Activated T-cell treated with anti-CD3 and anti-CD28 coated beads, Interleukin-2, amount 50 U/mL, for 4 hours (primary cell): Measurements from ENCODE around the gene ZNF383. TPM values are rescaled to one million over a fixed set of nuclear protein-coding genes. Genes with fewer than 3 reads are reported as not detected.
"Not testable (repeated sequence)": the region's sequence is repeated elsewhere in the genome, so short reads cannot be mapped to it uniquely, and the experiment has no call there.

ENCODE experiments used
- ATAC-seq, 2 donors: fragments of 200-7000 bp; cut with Tn5 transposase; one replicate each; pipeline ENCODE4 v1.10.0; 2021
- DNase-seq: peaks from one replicate; pipeline ENCODE4 v3.0.0-alpha.2; 2020
- H3K27me3 Mint-ChIP-seq: one replicate; pipeline ENCODE4 v1.8.0; 2021; ENCODE audit warnings: low read depth, mixed read lengths
- H3K36me3 Mint-ChIP-seq: one replicate; pipeline ENCODE4 v1.8.0; 2022; ENCODE audit warnings: mixed read lengths; ENCODE audit not compliant: insufficient read depth
- H3K4me1 Mint-ChIP-seq: one replicate; pipeline ENCODE4 v1.8.0; 2021; ENCODE audit warnings: low read depth, mixed read lengths
- H3K4me3 Mint-ChIP-seq: one replicate; pipeline ENCODE4 v1.8.0; 2021; ENCODE audit warnings: mild to moderate bottlenecking, moderate library complexity, mixed read lengths
- H3K9me3 Mint-ChIP-seq: one replicate; pipeline ENCODE4 v1.8.0; 2021; ENCODE audit warnings: mixed read lengths
- total RNA-seq, 3 donors: library from RNA; stranded (reverse); gene quantifications; one replicate each; pipeline ENCODE4 v1.2.1, GENCODE V29; 2021

ZNF383 gene
- 1 to 10 TPM; 5.0 to 7.5 (median 5.4) TPM for total RNA-seq

DNA sequence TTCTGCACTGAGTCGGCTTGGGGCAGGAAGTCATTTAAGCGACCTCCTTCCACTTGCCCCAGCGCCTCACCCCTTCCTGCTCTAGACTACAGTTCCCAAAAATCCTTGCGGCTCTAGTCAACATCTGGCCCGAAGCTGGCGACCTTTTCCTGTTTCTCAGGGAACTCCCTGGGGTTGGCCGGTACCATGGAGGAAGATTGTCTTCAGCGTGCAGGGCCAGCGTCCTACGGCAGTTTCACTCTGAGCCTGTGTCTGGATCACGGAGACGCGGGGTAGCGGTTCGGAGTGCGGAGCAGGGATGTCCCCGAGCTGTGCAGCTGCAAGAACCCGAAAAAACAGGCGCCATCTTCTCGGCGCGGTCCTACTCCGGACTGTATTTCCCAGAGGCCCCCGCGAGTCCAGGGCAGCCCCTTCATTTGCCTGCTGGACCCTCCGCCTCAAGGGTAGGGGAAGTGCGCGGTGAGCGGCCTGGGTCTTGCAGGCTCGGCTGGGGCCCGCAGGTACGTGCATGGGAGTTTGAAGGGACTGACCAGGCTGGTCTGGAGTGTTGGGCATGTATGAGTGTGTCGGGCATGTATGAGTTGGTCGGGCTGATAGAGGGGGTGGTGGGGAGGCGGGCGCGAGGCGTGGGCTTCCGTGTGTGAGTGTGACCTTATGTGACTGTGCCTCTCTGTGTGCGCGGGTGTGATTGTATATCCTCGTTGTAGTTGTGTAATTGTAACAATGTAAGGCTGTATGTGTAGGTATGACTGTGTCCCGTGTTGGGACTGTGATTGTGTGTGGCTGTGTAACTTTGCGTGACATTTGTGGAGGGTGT lies at the start of gene ZNF383:
ZNF383 (plus strand) TSS at position 440 of the 817 bp plus-strand sequence. CDS start 12,240 bp downstream, outside the sequence.
- Mint-ChIP-seq H3K9me3 (peaks cover 5% of the 10 kb centered on the region), H3K4me1 (peaks cover 27% of the 10 kb centered on the region), H3K27me3 (no peaks in the 10 kb centered on the region), H3K4me3 (peak within 1 kb of the TSS; percentile 94), H3K36me3 (peaks cover 32% of the 10 kb centered on the region)
- DNase-seq, result peak; percentile 71
- peak; percentile 92 to 94 for ATAC-seq

DNA sequence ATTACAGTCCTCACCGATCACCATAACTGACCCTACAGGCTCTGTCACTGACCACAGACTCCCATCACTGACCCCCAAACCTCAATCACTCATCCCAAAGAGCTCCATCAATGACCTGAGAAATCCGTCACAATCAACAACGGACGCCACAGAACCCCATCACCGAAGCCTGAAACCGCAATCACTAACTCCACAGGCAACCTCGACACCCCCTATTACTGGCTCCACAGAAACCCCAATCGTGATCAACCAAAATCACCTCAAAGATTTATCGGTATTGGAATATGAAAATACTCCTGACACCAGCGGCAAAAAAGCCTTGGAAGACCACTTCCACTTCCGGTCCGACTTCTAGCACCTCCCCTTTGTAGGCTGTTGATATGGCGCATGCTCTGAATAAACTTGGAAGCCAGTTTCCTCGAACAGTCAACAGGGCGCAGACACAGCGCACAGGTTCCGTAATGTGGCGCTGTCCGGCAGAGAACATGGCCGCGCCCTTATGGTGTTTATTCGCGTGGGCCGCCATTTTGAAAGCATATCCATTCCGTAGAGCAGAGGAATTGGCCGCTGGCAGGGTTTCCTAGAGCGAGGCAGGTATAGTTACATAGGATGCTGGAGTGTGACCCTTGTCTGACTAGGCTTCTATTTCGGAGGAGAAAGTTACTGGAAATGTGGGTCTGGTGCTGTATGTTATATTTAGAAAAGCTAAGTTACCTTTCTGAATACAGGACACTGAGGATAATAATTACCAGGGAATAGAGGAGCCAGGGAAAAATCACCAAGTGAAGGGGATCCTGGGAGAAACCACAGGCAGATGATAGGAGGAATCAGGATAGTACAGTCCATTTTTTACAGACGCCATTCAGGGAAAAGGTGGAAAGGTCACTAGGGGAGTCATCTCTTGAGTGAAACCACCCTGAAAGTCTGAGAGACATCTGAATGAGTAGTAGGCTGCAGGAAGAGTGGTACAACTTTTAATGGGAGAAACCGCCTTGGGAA lies 45.3 kb upstream of the ZNF383 start, which contains the start of gene ZNF585A:
ZNF585A (minus strand) TSS at position 328 of the 999 bp plus-strand sequence. CDS start 2,785 bp downstream, outside the sequence.
- ATAC-seq (peak; percentile 100), DNase-seq (peak; percentile 85)
- Mint-ChIP-seq H3K4me1 (no peaks in the 10 kb centered on the region), H3K4me3 (peak within 1 kb of the TSS; percentile 45), H3K36me3 (peaks cover 31% of the 10 kb centered on the region), H3K27me3 (no peaks in the 10 kb centered on the region), H3K9me3 (peaks cover 31% of the 10 kb centered on the region)

DNA sequence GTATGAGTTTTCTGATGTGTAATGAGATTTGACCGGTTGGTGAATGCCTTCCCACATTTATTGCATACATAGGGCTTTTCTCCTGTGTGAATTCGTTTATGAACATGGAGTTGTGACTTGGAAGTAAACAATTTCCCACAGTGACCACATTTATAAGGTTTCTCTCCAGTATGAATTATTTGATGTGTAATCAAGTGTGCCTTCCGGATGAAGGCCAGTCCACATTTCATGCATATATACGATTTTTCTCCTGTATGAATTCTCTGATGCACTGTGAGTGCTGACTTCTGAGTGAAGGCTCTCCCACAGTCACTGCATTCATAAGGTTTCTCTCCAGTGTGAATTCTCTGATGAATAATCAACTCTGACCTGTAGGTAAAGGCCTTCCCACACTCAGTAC lies 31.9 kb upstream of the ZNF383 start:
- not testable (repeated sequence) for ATAC-seq, H3K4me1 Mint-ChIP-seq, H3K27me3 Mint-ChIP-seq, H3K4me3 Mint-ChIP-seq, DNase-seq
- H3K9me3 Mint-ChIP-seq, result peaks cover 52% of the 10 kb centered on the region
- peaks cover 56% of the 10 kb centered on the region for H3K36me3 Mint-ChIP-seq

DNA sequence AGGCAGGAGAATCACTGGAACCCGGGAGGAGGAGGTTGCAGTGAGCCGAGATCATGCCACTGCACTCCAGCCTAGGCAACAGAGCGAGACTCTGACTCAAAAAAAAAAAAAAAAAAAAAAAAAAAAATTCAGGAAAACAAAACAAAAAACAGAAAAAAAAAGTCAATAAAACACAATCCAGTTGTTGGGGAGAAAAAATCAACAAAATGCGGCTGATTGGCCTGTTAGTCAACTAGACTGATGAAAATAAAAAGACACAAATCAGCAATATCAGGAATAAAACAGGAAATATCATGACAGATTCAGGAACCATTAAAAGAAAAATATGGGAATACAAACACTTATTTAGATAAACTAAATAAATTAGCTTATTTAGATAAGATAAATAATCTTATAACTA lies 22.8 kb upstream of the ZNF383 start:
- H3K27me3 Mint-ChIP-seq, H3K4me1 Mint-ChIP-seq, ATAC-seq, H3K4me3 Mint-ChIP-seq, DNase-seq: not testable (repeated sequence)
- H3K36me3 Mint-ChIP-seq, result peaks cover 54% of the 10 kb centered on the region
- H3K9me3 Mint-ChIP-seq, result peaks cover 24% of the 10 kb centered on the region

DNA sequence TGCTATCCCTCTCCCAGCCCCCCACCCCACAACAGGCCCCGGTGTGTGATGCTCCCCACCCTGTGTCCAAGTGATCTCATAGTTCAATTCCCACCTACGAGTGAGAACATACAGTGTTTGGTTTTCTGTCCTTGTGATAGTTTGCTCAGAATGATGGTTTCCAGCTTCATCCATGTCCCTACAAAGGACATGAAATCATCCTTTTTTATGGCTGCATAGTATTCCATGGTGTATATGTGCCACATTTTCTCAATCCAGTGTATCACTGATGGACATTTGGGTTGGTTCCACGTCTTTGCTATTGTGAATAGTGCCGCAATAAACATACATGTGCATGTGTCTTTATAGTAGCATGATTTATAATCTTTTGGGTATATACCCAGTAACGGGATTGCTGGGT lies 20.9 kb upstream of the ZNF383 start:
- H3K36me3 Mint-ChIP-seq, result peaks cover 49% of the 10 kb centered on the region
- not testable (repeated sequence) for H3K4me1 Mint-ChIP-seq, DNase-seq, ATAC-seq, H3K4me3 Mint-ChIP-seq, H3K27me3 Mint-ChIP-seq
- H3K9me3 Mint-ChIP-seq, result peaks cover 20% of the 10 kb centered on the region

DNA sequence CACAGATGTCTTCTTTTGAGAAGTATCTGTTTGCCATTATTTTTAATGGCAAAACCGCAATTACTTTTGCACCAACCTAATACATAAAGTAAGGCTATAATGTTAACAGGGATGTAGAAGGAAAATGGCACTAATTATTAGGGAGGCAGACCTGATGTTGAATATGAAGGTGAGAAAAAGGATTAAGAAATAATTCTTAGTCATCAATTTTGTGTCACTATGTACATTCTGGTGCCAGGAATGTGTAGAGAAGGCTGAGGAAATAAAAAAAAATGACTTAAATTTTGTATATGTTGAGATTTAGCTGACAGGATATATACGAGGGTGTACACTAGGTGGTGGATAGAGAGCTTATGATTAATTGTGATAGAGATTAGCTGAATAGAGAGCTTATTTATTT lies 20.2 kb upstream of the ZNF383 start:
- Mint-ChIP-seq H3K4me1 (no peaks in the 10 kb centered on the region), H3K36me3 (peaks cover 53% of the 10 kb centered on the region), H3K27me3 (no peaks in the 10 kb centered on the region), H3K9me3 (peaks cover 19% of the 10 kb centered on the region), H3K4me3 (no peak overlapping the region)
- ATAC-seq (no peak), DNase-seq (no peak)

DNA sequence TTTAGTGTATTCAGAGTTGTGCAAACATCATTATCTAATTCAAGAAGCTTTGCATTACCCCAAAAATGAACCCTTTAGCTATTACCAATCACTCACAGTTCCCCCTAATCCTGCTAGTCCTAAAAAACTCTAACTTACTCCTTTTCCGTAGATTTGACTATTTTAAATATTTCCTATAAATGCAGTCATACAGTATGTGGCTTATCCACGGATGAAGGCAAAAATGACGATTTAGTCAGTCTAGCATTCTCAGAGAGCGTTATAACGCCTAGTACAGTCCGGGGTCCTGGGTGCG lies 587 bp upstream of the ZNF383 start:
- ATAC-seq, result no peak
- H3K36me3 Mint-ChIP-seq, result peaks cover 27% of the 10 kb centered on the region
- no peaks in the 10 kb centered on the region for H3K27me3 Mint-ChIP-seq
- no peak for DNase-seq
- H3K4me1 Mint-ChIP-seq, result peaks cover 27% of the 10 kb centered on the region
- H3K4me3 Mint-ChIP-seq, result peak overlapping the region; percentile 94
- H3K9me3 Mint-ChIP-seq, result no peaks in the 10 kb centered on the region

DNA sequence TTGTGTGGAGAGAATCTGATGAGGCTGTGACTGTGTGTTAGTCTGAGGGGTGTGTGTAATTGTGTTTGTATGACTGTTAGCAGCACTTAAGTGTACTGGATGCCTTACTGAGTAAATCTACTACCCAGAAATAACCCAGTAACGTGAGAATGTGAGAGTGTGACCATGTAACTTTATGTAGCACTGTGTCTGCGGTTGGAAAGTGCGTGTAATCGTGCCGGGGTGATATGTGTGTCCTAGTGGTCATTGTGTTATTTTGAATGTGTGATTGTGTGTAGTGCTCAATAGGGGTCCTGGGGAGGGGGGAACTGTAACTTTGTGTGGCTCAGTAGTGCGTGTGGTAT lies 550 bp downstream of the ZNF383 start:
- Mint-ChIP-seq H3K36me3 (peaks cover 35% of the 10 kb centered on the region), H3K27me3 (no peaks in the 10 kb centered on the region), H3K9me3 (peaks cover 8% of the 10 kb centered on the region), H3K4me1 (peaks cover 27% of the 10 kb centered on the region), H3K4me3 (peak overlapping the region; percentile 94)
- DNase-seq (no peak), ATAC-seq (peak in 1 of 2 donors; percentile 6)

DNA sequence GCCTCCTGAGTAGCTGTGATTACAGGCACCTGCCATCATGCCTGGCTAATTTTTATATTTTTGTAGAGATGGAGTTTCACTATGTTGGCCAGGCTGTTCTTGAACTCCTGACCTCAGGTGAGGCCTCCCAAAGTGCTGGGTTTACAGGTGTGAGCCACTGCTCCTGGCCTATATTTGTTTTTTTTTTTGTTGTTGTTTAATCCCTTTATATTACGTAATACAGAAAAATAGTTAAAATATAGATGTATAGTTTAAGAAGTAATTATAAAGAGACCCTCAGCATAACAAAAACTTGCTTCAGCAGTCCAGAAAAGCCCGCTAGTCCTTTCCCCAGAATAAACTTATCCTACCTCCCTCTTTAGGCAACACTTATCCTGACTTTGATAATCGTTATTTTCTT lies 2.4 kb downstream of the ZNF383 start:
- no peak overlapping the region for H3K4me3 Mint-ChIP-seq
- H3K36me3 Mint-ChIP-seq, result peaks cover 39% of the 10 kb centered on the region
- H3K27me3 Mint-ChIP-seq, result no peaks in the 10 kb centered on the region
- peaks cover 8% of the 10 kb centered on the region for H3K9me3 Mint-ChIP-seq
- ATAC-seq (no peak), DNase-seq (no peak)
- peaks cover 27% of the 10 kb centered on the region for H3K4me1 Mint-ChIP-seq

DNA sequence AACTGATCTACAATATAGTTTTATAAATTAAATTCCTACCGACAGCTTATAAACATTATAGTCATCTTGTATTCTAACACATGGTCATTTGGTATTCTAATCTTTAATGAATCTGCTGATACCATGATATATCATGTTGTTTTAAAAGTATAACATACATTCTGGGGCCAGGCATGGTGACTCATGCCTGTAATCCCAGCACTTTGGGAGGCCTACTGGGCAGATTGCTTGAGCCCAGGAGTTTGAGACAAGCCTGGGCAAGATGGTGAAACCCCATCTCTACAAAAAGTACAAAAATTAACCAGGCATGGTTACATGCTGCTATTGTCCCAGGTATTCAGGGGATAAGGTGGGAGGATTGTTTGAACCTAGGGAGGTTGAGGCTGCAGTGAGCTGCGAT lies 3.1 kb downstream of the ZNF383 start:
- peaks cover 8% of the 10 kb centered on the region for H3K9me3 Mint-ChIP-seq
- H3K4me1 Mint-ChIP-seq, result peaks cover 27% of the 10 kb centered on the region
- ATAC-seq, result no peak
- peaks cover 44% of the 10 kb centered on the region for H3K36me3 Mint-ChIP-seq
- no peak for DNase-seq
- no peaks in the 10 kb centered on the region for H3K27me3 Mint-ChIP-seq
- no peak overlapping the region for H3K4me3 Mint-ChIP-seq

DNA sequence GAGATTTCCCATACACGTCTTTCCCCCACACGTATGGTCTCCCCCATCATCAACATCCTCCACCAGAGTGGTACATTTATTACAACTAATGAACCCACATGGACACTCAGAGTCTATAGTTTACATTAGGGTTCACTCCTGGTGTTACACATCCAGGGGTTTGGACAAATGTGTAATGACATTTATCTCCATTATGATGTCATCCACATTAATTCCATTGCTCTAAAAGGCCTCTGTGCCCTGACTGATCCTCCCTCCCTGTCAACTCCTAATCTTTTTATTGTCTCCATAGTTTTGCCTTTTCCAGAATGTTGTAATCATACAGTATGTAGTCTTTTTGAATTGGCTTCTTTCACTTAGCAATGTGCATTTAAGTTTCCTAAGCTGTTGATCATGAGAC lies 8.2 kb downstream of the ZNF383 start:
- Mint-ChIP-seq H3K27me3 (no peaks in the 10 kb centered on the region), H3K4me1 (no peaks in the 10 kb centered on the region), H3K36me3 (peaks cover 50% of the 10 kb centered on the region), H3K4me3 (no peak overlapping the region), H3K9me3 (peaks cover 28% of the 10 kb centered on the region)
- no peak for DNase-seq
- ATAC-seq, result no peak

DNA sequence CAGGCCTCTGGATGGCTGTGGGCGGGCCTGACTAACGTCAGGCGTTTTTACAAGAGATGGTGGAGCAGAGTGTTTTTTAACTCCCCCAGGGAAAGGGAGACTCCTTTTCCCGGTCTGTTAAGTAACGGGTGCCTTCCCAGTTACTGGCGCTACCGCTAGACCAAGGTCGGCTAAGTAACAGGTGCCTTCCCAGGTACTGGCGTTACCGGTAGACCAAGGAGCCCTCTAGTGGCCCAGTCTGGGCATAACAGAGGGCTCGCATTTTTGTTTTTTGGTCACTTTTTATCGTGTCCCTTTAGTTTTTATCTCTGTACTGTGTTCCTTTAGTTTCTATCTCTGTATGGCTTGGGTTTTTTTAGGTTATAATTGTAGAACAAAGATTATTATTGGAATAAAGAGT lies 10.0 kb downstream of the ZNF383 start:
- H3K9me3 Mint-ChIP-seq, result peaks cover 26% of the 10 kb centered on the region
- DNase-seq (no peak), ATAC-seq (no peak)
- H3K4me1 Mint-ChIP-seq, result no peaks in the 10 kb centered on the region
- H3K4me3 Mint-ChIP-seq, result no peak overlapping the region
- H3K36me3 Mint-ChIP-seq, result peaks cover 51% of the 10 kb centered on the region
- no peaks in the 10 kb centered on the region for H3K27me3 Mint-ChIP-seq

DNA sequence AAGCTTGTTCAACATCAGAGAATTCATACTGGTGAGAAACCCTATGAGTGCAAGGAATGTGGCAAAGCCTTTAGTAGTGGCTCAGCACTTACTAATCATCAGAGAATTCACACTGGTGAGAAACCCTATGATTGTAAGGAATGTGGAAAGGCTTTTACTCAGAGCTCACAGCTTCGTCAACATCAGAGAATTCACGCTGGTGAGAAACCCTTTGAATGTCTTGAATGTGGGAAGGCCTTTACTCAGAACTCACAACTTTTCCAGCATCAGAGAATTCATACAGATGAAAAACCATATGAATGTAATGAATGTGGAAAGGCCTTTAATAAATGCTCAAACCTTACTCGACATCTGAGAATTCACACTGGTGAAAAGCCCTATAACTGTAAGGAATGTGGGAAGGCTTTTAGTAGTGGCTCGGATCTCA lies 25.2 kb downstream of the ZNF383 start:
- no peaks in the 10 kb centered on the region for H3K27me3 Mint-ChIP-seq
- no peak for DNase-seq
- no peak for ATAC-seq

DNA sequence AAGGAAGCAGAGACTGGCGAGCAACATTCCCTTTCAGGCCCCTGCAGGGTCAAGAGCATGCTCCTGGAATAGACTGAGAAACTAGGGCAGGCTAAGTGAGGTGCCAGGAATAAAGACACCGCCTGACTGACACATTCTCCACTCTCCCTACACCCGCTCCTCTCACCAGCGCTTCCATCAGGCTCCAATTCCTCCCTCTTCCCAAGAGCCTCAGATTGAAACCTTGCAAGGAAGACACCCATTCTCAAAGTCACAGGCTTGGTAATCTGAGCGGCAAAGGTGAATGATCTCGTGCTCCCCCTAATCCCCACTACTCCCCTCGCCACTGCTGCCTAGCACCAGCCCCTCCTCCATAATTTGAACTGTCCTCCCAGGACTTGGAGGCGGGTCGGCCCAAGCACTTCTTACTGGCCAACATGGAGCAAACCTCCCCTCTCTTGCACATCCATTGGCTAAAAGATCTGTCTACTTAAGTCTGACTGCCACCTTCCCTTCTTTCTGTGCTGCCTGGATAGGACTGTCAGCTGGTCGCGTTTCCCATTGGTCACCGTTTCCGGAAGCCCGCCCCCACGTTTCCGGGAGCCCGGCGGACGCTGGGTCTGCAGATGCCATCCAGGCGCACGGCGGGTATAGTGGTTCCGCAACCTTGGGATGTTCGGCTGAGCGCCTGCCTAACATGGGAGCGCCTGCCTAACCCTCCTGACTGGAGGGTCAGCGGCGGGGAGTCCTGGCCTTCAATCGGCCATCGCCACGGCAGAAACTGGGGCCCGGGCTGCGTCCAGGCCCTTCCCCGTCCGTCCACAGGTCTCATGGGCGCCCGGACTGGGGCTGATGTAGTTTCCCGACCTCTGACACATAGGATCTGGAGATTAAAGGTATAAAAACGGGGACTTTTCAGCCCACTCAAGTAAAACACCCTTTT lies 33.6 kb downstream of the ZNF383 start:
- Mint-ChIP-seq H3K9me3 (peaks cover 48% of the 10 kb centered on the region), H3K4me3 (peak overlapping the region; percentile 69), H3K27me3 (no peaks in the 10 kb centered on the region), H3K36me3 (peaks cover 2% of the 10 kb centered on the region), H3K4me1 (peaks cover 3% of the 10 kb centered on the region)
- DNase-seq (no peak), ATAC-seq (no peak)

More for the DNA sequence above, 25.2 kb downstream of the ZNF383 start:
- Mint-ChIP-seq H3K4me1 (no peaks in the 10 kb centered on the region), H3K9me3 (peaks cover 46% of the 10 kb centered on the region), H3K4me3 (no peak overlapping the region), H3K36me3 (peaks cover 53% of the 10 kb centered on the region)
